Stimulated activated naive CD8-positive, alpha-beta T cell treated with anti-CD3 and anti-CD28 coated beads, Interleukin-15, Interleukin-2, amounts not matched to agents 100 U/mL and 50 U/mL, for 24 hours (primary cell): ENCODE data around the gene ATRX.
"Not testable (repeated sequence)": the region's sequence is repeated elsewhere in the genome, so short reads cannot be mapped to it uniquely, and the experiment has no call there.

Experiments
- ATAC-seq: fragments of 150-1000 bp; cut with Tn5 transposase; one replicate; pipeline ENCODE4 v1.10.0; 2021
- DNase-seq: peaks from one replicate; pipeline ENCODE4 v3.0.0; 2021

The ATRX gene

GRCh38 chrX:77500164-77500563 lies 285.9 kb downstream of the ATRX start:
- ATAC-seq, DNase-seq: not testable (repeated sequence)

GRCh38 chrX:77493677-77494553 lies 292.1 kb downstream of the ATRX start:
- no peak for DNase-seq
- no peak for ATAC-seq

GRCh38 chrX:77484045-77484444 lies 302.0 kb downstream of the ATRX start:
- ATAC-seq: no peak
- no peak for DNase-seq

GRCh38 chrX:77455437-77455836 lies 330.6 kb downstream of the ATRX start:
- ATAC-seq (no peak), DNase-seq (no peak)
